Liver (tissue), 3 donors: ENCODE data around the gene CMTM7.

Experiments used
- HNF4A ChIP-seq, 2 donors: conservative IDR thresholded peaks; 2 replicates each; pipeline ENCODE4 v1.6.1; 2016; ENCODE audit warnings: antibody characterized with exemption in 2 of 2, mild to moderate bottlenecking in 2 of 2
- TF ChIP-seq, protein P1 (sequence below): fragments of 150-350 bp; IDR thresholded peaks from 2 replicates; pipeline ENCODE4 v1.5.1; 2017; ENCODE audit warnings: improper control_type of control experiment, low read depth, low read length; ENCODE audit not compliant: missing input control
- donor health status: healthy.
- donor health status: healthy.

DNA sequence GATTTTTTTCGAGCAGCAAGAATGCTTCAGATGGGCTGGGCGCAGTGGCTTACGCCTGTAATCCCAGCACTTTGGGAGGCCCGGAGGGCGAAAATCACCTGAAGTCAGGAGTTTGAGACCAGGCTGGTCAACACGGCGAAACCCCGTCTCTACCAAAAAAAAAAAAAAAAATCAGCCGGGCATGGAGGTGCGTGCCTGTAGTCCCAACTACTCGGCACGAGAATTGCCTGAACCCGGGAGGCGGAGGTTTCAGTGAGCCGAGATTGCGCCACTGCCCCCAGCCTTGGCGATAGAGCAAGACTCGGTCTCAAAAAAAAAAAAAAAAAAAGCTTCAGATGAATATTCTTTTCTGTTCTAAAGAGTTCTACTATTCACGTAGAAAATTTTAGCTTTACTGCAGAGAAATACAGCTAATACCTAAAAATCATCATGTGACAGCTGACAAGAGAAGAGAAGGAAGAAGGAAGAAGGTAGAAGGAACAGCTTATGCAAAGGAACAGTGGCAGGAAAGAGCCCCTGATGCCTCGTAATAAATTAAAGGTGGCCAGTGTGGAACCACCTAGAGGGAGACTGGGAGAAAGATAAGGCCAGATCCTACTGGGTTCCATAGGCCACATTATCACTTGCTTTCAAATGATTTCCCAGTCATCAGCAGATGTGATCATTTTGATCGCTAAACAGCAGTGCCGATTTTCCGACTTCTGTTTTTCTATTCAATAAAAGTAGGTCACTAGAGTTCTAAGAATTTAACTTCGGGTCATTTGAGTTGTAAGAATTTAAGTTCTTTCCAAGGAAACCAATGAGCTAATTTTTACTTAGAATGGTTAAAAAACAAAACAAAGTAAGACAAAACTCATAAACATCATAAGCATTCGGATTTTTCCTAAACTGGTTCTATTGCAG lies 109.5 kb downstream of the CMTM7 start:
- no peak for TF ChIP-seq HNF4A (conservative IDR thresholded peaks at IDR 0.05)
- TF ChIP-seq, protein P1, sequence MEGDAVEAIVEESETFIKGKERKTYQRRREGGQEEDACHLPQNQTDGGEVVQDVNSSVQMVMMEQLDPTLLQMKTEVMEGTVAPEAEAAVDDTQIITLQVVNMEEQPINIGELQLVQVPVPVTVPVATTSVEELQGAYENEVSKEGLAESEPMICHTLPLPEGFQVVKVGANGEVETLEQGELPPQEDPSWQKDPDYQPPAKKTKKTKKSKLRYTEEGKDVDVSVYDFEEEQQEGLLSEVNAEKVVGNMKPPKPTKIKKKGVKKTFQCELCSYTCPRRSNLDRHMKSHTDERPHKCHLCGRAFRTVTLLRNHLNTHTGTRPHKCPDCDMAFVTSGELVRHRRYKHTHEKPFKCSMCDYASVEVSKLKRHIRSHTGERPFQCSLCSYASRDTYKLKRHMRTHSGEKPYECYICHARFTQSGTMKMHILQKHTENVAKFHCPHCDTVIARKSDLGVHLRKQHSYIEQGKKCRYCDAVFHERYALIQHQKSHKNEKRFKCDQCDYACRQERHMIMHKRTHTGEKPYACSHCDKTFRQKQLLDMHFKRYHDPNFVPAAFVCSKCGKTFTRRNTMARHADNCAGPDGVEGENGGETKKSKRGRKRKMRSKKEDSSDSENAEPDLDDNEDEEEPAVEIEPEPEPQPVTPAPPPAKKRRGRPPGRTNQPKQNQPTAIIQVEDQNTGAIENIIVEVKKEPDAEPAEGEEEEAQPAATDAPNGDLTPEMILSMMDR = no peak
